ES-I3 (cell line): ENCODE measurements around the gene DCC.

Experiments
- H3K36me3 ChIP-seq: 2 replicates; pipeline ENCODE4 v1.6.1; 2013; ENCODE audit warnings: mild to moderate bottlenecking, low read length, control low read depth, moderate library complexity; ENCODE audit not compliant: insufficient read depth
- H3K4me1 ChIP-seq: 2 replicates; pipeline ENCODE4 v1.6.1; 2013; ENCODE audit warnings: mild to moderate bottlenecking, control low read depth, low read length; ENCODE audit not compliant: insufficient read depth
- H3K9ac ChIP-seq: 2 replicates; pipeline ENCODE4 v1.6.1; 2013; ENCODE audit warnings: low read depth, mild to moderate bottlenecking, low read length, moderate library complexity
- H3K9me3 ChIP-seq: 2 replicates; pipeline ENCODE4 v1.6.1; 2013; ENCODE audit warnings: mild to moderate bottlenecking, low read length, moderate library complexity; ENCODE audit not compliant: control insufficient read depth, insufficient read depth

DCC gene

DNA sequence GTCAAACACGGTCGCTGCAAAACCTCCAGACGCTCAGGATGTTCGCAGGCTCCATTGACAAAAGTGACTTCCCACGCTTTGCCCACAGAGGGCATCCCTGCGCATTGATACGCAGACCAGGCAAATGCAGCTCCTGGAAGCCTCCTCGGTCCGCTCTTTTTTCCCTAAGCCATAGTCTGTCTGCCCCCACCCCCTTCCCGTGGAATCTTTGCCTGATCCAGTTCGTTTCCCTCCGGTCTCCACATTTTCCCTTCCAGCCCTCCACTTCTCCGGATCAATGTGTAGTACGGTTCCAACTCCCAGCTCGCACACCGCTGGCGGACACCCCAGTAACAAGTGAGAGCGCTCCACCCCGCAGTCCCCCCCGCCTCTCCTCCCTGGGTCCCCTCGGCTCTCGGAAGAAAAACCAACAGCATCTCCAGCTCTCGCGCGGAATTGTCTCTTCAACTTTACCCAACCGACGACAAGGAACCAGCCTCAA, at the start of gene DCC:
TSS of gene DCC (plus strand) at position 307 of the 481 bp plus-strand sequence. CDS start 591 bp downstream, outside the sequence.
- no peaks in the 10 kb centered on the region; the same call in 1 of the 2 replicates for H3K9me3 ChIP-seq
- H3K36me3 ChIP-seq, result no peaks in the 10 kb centered on the region
- H3K9ac ChIP-seq, result peak within 1 kb of the TSS; percentile 57
- no peaks in the 10 kb centered on the region for H3K4me1 ChIP-seq

DNA sequence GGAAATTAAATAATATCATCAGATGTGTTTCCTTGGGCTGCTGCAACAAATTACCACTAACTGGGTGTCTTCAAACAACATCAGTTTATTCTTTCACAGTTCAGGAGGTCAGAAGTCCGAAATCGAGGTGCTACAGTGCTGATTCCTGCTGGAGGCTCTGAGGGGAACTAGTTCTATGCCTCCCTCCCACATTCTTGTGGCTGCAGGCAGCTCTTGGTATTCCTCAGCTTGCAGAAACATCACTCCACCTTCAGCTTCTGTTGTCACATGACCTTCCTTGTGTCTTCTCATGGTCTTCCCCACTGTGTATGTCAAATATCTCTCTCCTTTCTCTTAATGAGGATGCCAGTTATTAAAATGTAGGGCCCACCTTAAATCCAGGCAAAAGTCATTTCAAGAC, 29.3 kb upstream of the DCC start:
- Histone ChIP-seq H3K9ac (no peak overlapping the region), H3K9me3 (no peaks in the 10 kb centered on the region), H3K36me3 (no peaks in the 10 kb centered on the region)

DNA sequence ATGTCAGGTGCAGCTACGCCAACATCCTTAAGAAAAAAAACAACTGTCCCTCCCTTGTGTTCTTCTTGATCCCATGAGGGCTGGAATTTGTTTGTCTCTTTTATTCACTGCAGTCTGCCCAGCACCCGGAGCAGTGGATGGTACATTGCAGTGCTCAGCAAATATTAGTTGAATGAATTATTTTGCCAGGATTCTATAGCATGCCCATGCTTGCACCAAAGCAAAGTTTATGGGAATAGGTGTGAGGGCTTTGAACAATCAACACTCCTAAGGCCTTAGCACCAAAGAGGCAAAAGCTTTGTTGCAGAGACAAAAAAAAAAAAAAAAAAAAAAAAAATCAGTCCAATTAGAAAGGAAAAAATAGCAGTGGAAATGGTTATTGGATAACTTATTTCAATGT, 28.7 kb upstream of the DCC start:
- Histone ChIP-seq H3K4me1 (peaks cover 26% of the 10 kb centered on the region; the same call in 1 of the 2 replicates), H3K36me3 (no peaks in the 10 kb centered on the region), H3K9ac (no peak overlapping the region), H3K9me3 (no peaks in the 10 kb centered on the region)

More for the DNA sequence above, 29.3 kb upstream of the DCC start:
- H3K4me1 ChIP-seq, result peaks cover 26% of the 10 kb centered on the region; the same call in 1 of the 2 replicates

DNA sequence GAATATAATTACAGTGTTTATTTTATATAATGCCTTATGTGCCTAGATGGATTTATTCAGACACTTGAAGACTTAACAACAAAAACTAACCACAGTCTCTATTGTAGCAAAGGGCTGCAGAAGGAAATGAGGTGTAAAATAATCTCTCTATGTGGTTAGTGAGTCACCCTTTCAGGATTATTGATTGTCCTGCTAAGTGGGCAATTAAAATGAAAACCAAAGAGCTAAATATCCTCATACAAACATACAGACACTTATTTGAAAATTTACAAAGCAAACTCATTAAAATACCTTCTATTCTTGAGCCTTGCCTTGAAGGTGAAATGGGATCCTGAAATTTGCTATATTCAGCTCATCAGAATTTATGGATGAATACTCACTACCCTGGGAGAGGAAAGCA, 27.7 kb upstream of the DCC start:
- no peak overlapping the region for H3K9ac ChIP-seq
- H3K9me3 ChIP-seq, result no peaks in the 10 kb centered on the region
- H3K36me3 ChIP-seq, result no peaks in the 10 kb centered on the region
- H3K4me1 ChIP-seq, result peaks cover 26% of the 10 kb centered on the region; the same call in 1 of the 2 replicates

- H3K9ac ChIP-seq, result no peak overlapping the region
- no peaks in the 10 kb centered on the region for H3K36me3 ChIP-seq
- H3K9me3 ChIP-seq, result no peaks in the 10 kb centered on the region
- peaks cover 26% of the 10 kb centered on the region; the same call in 1 of the 2 replicates for H3K4me1 ChIP-seq
These were observed 26.8 kb upstream of the DCC start for GRCh38 chr18:52313213-52313612.

DNA sequence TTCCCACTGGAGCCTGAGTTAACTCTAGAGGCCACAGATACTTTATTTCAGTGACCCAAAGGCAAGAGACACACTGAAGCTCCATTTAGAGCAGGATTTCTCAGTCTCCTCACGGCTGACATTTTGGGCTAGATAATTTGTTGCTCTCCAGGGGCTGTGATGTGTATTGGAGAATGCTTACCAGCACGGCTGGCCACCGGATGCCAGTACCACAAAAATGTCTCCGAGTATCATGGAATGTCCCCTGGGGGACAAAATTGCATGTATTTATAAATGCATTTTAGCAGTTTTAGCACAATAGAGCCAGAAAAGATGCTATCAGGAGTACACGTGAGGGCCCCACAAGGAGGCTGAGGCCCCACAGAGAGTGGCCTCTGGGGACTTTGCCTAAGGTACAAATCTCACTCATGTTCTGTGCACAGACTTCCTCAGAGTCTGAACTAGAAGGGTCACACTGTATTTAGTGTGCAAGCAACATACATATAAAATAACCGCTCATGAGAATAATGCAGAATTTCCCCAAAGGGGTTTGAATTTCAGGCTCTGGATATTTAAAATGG, 20.5 kb upstream of the DCC start:
- Histone ChIP-seq H3K4me1 (peaks cover 6% of the 10 kb centered on the region), H3K36me3 (no peaks in the 10 kb centered on the region), H3K9ac (no peak overlapping the region), H3K9me3 (no peaks in the 10 kb centered on the region)

- H3K9me3 ChIP-seq, result no peaks in the 10 kb centered on the region
- H3K9ac ChIP-seq, result no peak overlapping the region
- H3K4me1 ChIP-seq, result peaks cover 6% of the 10 kb centered on the region
- H3K36me3 ChIP-seq, result no peaks in the 10 kb centered on the region
These were observed 17.7 kb upstream of the DCC start for GRCh38 chr18:52322307-52322706.

- Histone ChIP-seq H3K36me3 (no peaks in the 10 kb centered on the region), H3K9ac (no peak overlapping the region), H3K4me1 (peaks cover 6% of the 10 kb centered on the region), H3K9me3 (no peaks in the 10 kb centered on the region)
These were observed 16.2 kb upstream of the DCC start for GRCh38 chr18:52323802-52324201.

GRCh38 chr18:52325997-52326396, 14.0 kb upstream of the DCC start:
- Histone ChIP-seq H3K4me1 (peaks cover 6% of the 10 kb centered on the region), H3K36me3 (no peaks in the 10 kb centered on the region), H3K9ac (no peak overlapping the region), H3K9me3 (no peaks in the 10 kb centered on the region)

GRCh38 chr18:52333860-52334259, 6.1 kb upstream of the DCC start:
- Histone ChIP-seq H3K4me1 (no peaks in the 10 kb centered on the region), H3K9me3 (no peaks in the 10 kb centered on the region; the same call in 1 of the 2 replicates), H3K9ac (no peak overlapping the region), H3K36me3 (no peaks in the 10 kb centered on the region)

DNA sequence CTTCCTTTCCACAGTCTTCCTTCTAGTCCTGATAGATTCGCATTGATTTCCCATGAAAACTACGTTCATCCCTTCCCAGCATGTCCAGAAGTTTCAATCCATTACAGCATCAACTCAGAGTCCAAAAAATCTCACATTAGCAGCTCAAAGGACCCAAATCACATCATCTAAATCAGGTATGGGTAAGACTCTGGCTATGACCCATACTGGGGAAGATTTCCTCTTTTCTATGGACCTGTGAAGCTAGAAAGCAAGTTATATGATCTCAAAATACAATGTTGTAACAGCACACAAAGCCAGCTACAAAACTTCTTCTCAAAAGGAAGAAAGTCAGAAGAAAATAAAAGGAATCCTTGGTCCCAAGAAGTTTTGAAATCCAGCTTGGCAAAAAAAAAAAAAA, 5.7 kb upstream of the DCC start:
- H3K36me3 ChIP-seq, result no peaks in the 10 kb centered on the region
- H3K9ac ChIP-seq, result no peak overlapping the region
- no peaks in the 10 kb centered on the region; the same call in 1 of the 2 replicates for H3K9me3 ChIP-seq
- no peaks in the 10 kb centered on the region for H3K4me1 ChIP-seq

DNA sequence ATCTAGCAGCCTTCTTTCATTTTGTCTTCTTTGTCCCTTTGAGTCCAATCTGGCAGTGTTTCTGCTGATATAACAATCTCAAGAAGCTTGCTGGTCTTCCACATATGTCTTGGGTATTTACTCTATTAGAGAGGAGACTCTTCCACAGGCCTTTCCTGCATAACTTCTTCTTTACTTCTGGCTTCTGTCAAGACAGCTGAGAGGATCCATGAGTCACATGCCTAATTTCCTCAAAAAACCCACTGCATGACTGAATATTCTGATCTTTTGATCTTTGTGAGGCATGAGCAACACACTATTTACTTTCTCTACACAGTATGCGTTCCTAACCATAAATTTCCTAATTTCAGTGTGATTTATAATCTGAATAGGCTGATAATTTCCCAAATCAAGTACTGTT, 5.1 kb upstream of the DCC start:
- Histone ChIP-seq H3K9me3 (no peaks in the 10 kb centered on the region; the same call in 1 of the 2 replicates), H3K36me3 (no peaks in the 10 kb centered on the region), H3K4me1 (no peaks in the 10 kb centered on the region), H3K9ac (no peak overlapping the region)

DNA sequence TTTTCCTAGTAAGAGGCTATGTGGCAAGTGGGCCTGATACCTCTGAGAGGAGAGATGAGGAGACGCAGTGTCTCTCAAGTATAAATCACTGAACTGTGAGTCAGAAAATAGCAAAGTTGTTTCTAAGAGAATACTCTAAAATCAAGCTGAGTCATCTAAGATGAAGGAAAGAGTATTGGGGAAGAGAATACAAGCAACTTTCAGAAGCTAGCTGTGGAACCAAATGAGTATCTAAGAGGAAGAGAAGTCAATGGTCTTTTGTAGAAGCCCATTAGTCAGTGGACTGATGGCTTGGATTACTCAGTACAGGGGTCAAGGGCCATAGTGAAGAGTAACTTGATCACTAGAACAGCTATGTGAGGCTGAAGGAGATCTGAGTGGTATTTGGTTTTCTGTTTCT, 2.7 kb upstream of the DCC start:
- H3K36me3 ChIP-seq, result no peaks in the 10 kb centered on the region
- no peak overlapping the region for H3K9ac ChIP-seq
- H3K9me3 ChIP-seq, result no peaks in the 10 kb centered on the region; the same call in 1 of the 2 replicates
- no peaks in the 10 kb centered on the region for H3K4me1 ChIP-seq

DNA sequence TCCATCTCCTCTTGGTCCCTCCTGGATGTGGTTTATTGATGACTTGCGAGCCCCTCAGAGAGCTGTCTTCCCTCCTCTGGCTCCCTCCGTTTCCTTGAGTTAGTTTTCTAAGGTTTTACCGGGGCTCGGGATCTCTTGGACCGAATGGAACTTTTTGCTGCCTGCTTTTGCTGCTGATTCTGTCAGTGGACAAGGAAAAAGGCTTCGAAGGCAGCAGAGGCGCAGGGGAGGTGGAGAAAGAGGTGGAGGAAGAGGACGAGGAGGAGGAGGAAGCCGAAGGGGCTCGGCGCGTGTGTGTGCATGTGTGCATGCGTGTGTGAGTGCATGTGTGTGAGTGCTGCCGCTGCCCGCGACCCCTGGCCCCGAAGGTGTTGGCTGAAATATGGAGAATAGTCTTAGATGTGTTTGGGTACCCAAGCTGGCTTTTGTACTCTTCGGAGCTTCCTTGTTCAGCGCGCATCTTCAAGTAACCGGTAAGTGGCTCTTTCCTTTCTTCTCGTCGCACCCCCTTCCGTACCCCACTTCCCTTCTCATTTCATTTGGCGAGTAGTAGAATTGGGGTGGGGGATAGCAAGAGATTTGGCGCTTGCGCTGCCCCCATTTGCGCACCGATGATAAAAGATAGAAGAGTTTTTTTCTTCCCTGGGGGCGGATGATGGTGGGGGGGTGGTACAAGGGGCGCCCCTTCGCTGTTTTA, 557 bp downstream of the DCC start:
- H3K9me3 ChIP-seq, result no peaks in the 10 kb centered on the region; the same call in 1 of the 2 replicates
- H3K9ac ChIP-seq, result peak overlapping the region; percentile 57
- H3K4me1 ChIP-seq, result no peaks in the 10 kb centered on the region
- H3K36me3 ChIP-seq, result no peaks in the 10 kb centered on the region

- no peaks in the 10 kb centered on the region for H3K4me1 ChIP-seq
- no peaks in the 10 kb centered on the region for H3K36me3 ChIP-seq
- no peaks in the 10 kb centered on the region for H3K9me3 ChIP-seq
- H3K9ac ChIP-seq, result peak overlapping the region; percentile 57; the same call in 1 of the 2 replicates
These were observed 1.1 kb downstream of the DCC start for GRCh38 chr18:52341103-52341432.
